Mesenchymal stem cell (in vitro differentiated cells and primary cell): ENCODE data around the gene NCBP2L.

Experiments
- DNase-seq: peaks from one replicate; pipeline ENCODE4 v3.0.0-alpha.2; 2013
- H2AFZ ChIP-seq: one replicate; pipeline ENCODE4 v1.6.1; 2013; ENCODE audit warnings: low read depth, mild to moderate bottlenecking, control low read depth, inconsistent platforms, low read length, moderate library complexity
- H2AK5ac ChIP-seq: 2 replicates; pipeline ENCODE4 v1.6.1; 2013; ENCODE audit warnings: low read length, moderate library complexity, mild to moderate bottlenecking, inconsistent platforms; ENCODE audit not compliant: severe bottlenecking
- H2BK120ac ChIP-seq: one replicate; pipeline ENCODE4 v1.6.1; 2013; ENCODE audit warnings: low read depth, mild to moderate bottlenecking, inconsistent platforms, low read length, moderate library complexity
- H2BK12ac ChIP-seq, 2 experiments: one replicate each; pipeline ENCODE4 v1.6.1; 2013; ENCODE audit warnings: inconsistent platforms in 2 of 2, low read length in 2 of 2, mild to moderate bottlenecking in 2 of 2, moderate library complexity in 2 of 2, control low read depth in 1 of 2
- H2BK15ac ChIP-seq: one replicate; pipeline ENCODE4 v1.6.1; 2013; ENCODE audit warnings: mild to moderate bottlenecking, low read depth, inconsistent platforms; ENCODE audit not compliant: poor library complexity, severe bottlenecking
- H2BK5ac ChIP-seq: 2 replicates; pipeline ENCODE4 v1.6.1; 2013; ENCODE audit warnings: low read depth, mild to moderate bottlenecking, low read length, control low read depth, inconsistent platforms; ENCODE audit not compliant: poor library complexity, severe bottlenecking
- H3K14ac ChIP-seq, 2 experiments: one replicate each; pipeline ENCODE4 v1.6.1; 2013; ENCODE audit warnings: inconsistent platforms in 2 of 2, low read length in 2 of 2, control low read depth in 1 of 2, mild to moderate bottlenecking in 1 of 2, moderate library complexity in 1 of 2
- H3K18ac ChIP-seq, 2 experiments: one replicate each; pipeline ENCODE4 v1.6.1; 2013; ENCODE audit warnings: inconsistent platforms in 2 of 2, low read length in 2 of 2, control low read depth in 1 of 2, low read depth in 1 of 2, mild to moderate bottlenecking in 1 of 2
- H3K23ac ChIP-seq, 2 experiments: one replicate each; pipeline ENCODE4 v1.6.1; 2013; ENCODE audit warnings: inconsistent platforms in 2 of 2, low read length in 2 of 2, mild to moderate bottlenecking in 2 of 2, moderate library complexity in 2 of 2, control low read depth in 1 of 2
- H3K27ac ChIP-seq: 2 replicates; pipeline ENCODE4 v1.5.1; 2013; ENCODE audit warnings: mild to moderate bottlenecking, moderate library complexity, low read length, control low read depth, inconsistent platforms; ENCODE audit not compliant: poor library complexity, severe bottlenecking
- H3K27me3 ChIP-seq, 2 experiments: 2 replicates each; pipeline versions ENCODE4 v1.6.1 to v1.7.0; 2013; ENCODE audit warnings: low read length in 2 of 2, mild to moderate bottlenecking in 2 of 2, moderate library complexity in 2 of 2, control low read depth in 1 of 2, inconsistent platforms in 1 of 2; ENCODE audit not compliant: control insufficient read depth in 1 of 2, insufficient read depth in 1 of 2
- H3K36me3 ChIP-seq, 2 experiments: 2 replicates each; pipeline versions ENCODE4 v1.6.1 to v1.7.0; 2013; ENCODE audit warnings: low read length in 2 of 2, control low read depth in 1 of 2, inconsistent platforms in 1 of 2, low read depth in 1 of 2, mild to moderate bottlenecking in 1 of 2; ENCODE audit not compliant: insufficient read depth in 2 of 2, control insufficient read depth in 1 of 2
- H3K4ac ChIP-seq, 2 experiments: one replicate each; pipeline ENCODE4 v1.6.1; 2013; ENCODE audit warnings: inconsistent platforms in 2 of 2, low read length in 2 of 2, mild to moderate bottlenecking in 2 of 2, moderate library complexity in 2 of 2, control low read depth in 1 of 2, low read depth in 1 of 2
- H3K4me1 ChIP-seq: 2 replicates; pipeline ENCODE4 v1.6.1; 2013; ENCODE audit warnings: low read depth, low read length, control low read depth; ENCODE audit not compliant: control insufficient read depth, insufficient read depth
- H3K4me2 ChIP-seq: 2 replicates; pipeline ENCODE4 v1.6.1; 2013; ENCODE audit warnings: low read length, mild to moderate bottlenecking, inconsistent platforms; ENCODE audit not compliant: poor library complexity, severe bottlenecking
- H3K4me3 ChIP-seq, 2 experiments: 2 replicates each; pipeline versions ENCODE4 v1.5.1 to v1.7.0; 2013; ENCODE audit warnings: low read length in 2 of 2, mild to moderate bottlenecking in 2 of 2, control low read depth in 1 of 2, low read depth in 1 of 2; ENCODE audit not compliant: insufficient read depth in 1 of 2
- H3K79me1 ChIP-seq: replicated peaks from 2 replicates; pipeline ENCODE4 v1.6.1; 2013; ENCODE audit warnings: mild to moderate bottlenecking, control low read depth, low read length, inconsistent platforms; ENCODE audit not compliant: poor library complexity, severe bottlenecking
- H3K9ac ChIP-seq: 2 replicates; pipeline ENCODE4 v1.7.0; 2013; ENCODE audit warnings: mild to moderate bottlenecking, low read length, moderate library complexity
- H3K9me3 ChIP-seq: 2 replicates; pipeline ENCODE4 v1.7.0; 2013; ENCODE audit warnings: mild to moderate bottlenecking, low read length; ENCODE audit not compliant: control insufficient read depth
- H4K8ac ChIP-seq: one replicate; pipeline ENCODE4 v1.6.1; 2013; ENCODE audit warnings: inconsistent platforms, mild to moderate bottlenecking, low read length, moderate library complexity
- H4K91ac ChIP-seq: one replicate; pipeline ENCODE4 v1.6.1; 2013; ENCODE audit warnings: mild to moderate bottlenecking, low read length, inconsistent platforms
- WGBS: methylation state at CpG from one replicate; pipeline ENCODE4 v1.1.7; 2013; ENCODE audit warnings: mixed read lengths; 5-methylcytosine and 5-hydroxymethylcytosine counted together

The NCBP2L gene

DNA sequence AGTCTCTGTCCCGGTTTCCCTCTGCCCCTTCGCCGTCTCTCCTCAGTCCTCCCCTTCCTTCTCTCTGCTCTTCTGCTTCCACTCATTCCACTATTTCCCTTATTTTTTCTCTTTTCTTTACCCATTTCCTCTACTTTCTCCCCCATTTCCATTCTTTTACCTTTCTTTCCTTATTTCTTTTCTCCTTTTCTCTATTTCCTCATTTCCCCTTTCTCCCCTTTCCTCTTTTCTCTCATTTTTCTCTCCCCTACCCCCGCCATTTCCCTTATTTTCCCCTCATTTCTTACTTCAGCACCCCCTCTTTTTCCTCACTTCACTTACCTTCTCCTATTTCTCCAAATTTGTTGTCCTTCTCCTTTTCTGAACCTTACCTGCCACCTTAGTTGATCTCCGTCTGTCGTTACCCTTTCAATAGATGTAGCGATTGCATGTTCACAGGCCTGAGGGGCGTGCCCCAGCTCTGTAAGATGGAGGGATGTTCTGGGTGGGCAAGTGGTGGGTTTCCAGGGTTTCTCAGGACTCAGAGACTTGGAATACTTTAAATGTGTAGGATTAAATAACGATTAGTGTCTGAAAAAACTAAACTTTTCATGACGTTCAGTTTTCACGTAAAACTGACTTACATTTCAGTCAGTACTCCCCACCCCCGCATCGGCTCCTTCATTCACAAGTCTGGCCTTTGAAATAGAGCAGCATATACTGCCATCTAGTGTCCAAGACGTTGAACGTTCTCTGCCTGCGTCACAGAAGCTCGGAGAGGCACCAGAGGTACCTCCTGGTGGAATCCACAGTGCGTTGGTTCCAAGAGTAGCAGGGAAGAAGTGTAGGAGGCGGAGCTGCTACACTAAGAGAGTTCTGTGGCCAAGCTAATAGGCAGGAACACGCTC, 641 bp upstream of the NCBP2L start:
- no peak overlapping the region for H2AFZ ChIP-seq
- 7% methylated on average over 17 of the region's 20 CpGs for WGBS
- H3K4me1 ChIP-seq = peaks cover 6% of the 10 kb centered on the region
- no peak overlapping the region for H2AK5ac ChIP-seq
- H3K79me1 ChIP-seq = no peaks in the 10 kb centered on the region
- H3K9ac ChIP-seq = peak overlapping the region; percentile 62
- H3K36me3 ChIP-seq = no peaks in the 10 kb centered on the region
- H3K4me3 ChIP-seq = peak overlapping the region in 1 of 2 experiments; percentile 68
- H3K18ac ChIP-seq = peak overlapping the region in 1 of 2 experiments; percentile 70
- no peak overlapping the region for H2BK15ac ChIP-seq
- H2BK120ac ChIP-seq = no peak overlapping the region
- no peak overlapping the region for H4K91ac ChIP-seq
- H3K9me3 ChIP-seq = peaks cover 2% of the 10 kb centered on the region
- peak overlapping the region; percentile 87 for H3K4me2 ChIP-seq
- H3K27ac ChIP-seq = no peak overlapping the region
- H3K4ac ChIP-seq = no peak overlapping the region
- no peak overlapping the region for H4K8ac ChIP-seq
- H3K27me3 ChIP-seq = peaks cover 11 to 52% of the 10 kb centered on the region in 2 experiments
- no peak overlapping the region for H3K23ac ChIP-seq
- no peak overlapping the region for H2BK12ac ChIP-seq
- no peak overlapping the region for H3K14ac ChIP-seq
- peak; percentile 91 for DNase-seq
- H2BK5ac ChIP-seq = no peak overlapping the region

DNA sequence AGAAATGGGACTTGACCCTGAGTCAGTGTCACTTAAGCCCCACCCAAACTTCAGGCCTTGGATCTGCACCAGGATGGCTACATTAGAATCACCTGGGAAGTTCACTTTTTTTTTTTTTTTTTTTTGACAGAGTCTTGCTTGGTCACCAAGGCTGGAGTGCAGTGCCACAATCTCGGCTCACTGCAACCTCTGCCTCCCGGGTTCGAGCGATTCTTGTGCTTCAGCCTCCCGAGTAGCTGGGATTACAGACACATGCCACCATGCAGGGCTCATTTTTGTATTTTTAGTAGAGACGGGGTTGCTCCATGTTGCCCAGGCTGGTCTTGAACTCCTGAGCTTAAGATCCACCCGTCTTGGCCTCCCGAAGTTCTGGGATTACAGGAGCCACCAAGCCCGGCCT, 3.0 kb downstream of the NCBP2L start:
- Histone ChIP-seq H3K4me2 (no peak overlapping the region), H3K4ac (no peak overlapping the region), H2BK12ac (no peak overlapping the region), H2BK120ac (no peak overlapping the region), H4K91ac (no peak overlapping the region), H3K36me3 (no peaks in the 10 kb centered on the region), H3K27me3 (peaks cover 0 to 30% of the 10 kb centered on the region in 2 experiments), H3K4me3 (no peak overlapping the region), H2BK5ac (no peak overlapping the region), H4K8ac (no peak overlapping the region), H3K9me3 (no peaks in the 10 kb centered on the region), H3K14ac (no peak overlapping the region), H3K18ac (no peak overlapping the region), H2AK5ac (no peak overlapping the region), H3K9ac (no peak overlapping the region), H2AFZ (no peak overlapping the region), H3K79me1 (no peaks in the 10 kb centered on the region), H3K27ac (no peak overlapping the region), H2BK15ac (no peak overlapping the region), H3K4me1 (no peaks in the 10 kb centered on the region), H3K23ac (no peak overlapping the region)
- DNase-seq = no peak
- 95% methylated on average over 8 of the region's 9 CpGs for WGBS

DNA sequence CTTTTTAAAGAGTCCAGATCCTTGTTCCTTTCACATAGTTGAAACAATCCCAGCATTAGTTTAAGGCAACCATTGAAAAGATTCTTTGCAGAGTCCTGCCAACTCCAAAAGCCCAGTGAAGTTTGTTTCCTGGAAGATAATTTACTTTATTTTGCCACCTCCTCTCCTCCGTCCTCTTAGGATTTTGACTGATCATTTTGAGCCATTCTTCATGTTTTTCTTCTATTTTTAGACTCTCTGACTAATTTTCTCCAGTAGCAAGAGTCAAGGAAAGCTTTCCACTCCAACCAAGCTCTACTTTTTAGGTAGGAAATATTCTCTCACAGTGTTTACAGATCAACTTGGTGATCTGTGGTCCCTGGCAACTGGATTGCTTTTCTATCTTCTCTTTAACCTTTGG, 10.3 kb downstream of the NCBP2L start:
- peak overlapping the region; percentile 34 for H3K9ac ChIP-seq
- no peak overlapping the region for H4K8ac ChIP-seq
- H4K91ac ChIP-seq = no peak overlapping the region
- DNase-seq = no peak
- H3K4ac ChIP-seq = no peak overlapping the region
- no peak overlapping the region for H2BK15ac ChIP-seq
- no peaks in the 10 kb centered on the region for H3K9me3 ChIP-seq
- H3K14ac ChIP-seq = no peak overlapping the region
- WGBS = 20% methylated on average over 1 of the region's 1 CpG
- no peak overlapping the region for H2BK12ac ChIP-seq
- H3K79me1 ChIP-seq = no peaks in the 10 kb centered on the region
- H3K27ac ChIP-seq = no peak overlapping the region
- no peak overlapping the region for H2AK5ac ChIP-seq
- peaks cover 0 to 64% of the 10 kb centered on the region in 2 experiments for H3K27me3 ChIP-seq
- no peak overlapping the region for H3K4me2 ChIP-seq
- no peak overlapping the region for H2BK120ac ChIP-seq
- H3K4me3 ChIP-seq = no peak overlapping the region
- H3K18ac ChIP-seq = no peak overlapping the region
- no peak overlapping the region for H2BK5ac ChIP-seq
- H2AFZ ChIP-seq = no peak overlapping the region
- H3K4me1 ChIP-seq = no peaks in the 10 kb centered on the region
- no peak overlapping the region for H3K23ac ChIP-seq
- no peaks in the 10 kb centered on the region for H3K36me3 ChIP-seq

GRCh38 chrX:107804427-107804826, 26.9 kb downstream of the NCBP2L start:
- H3K9me3 ChIP-seq = peaks cover 4% of the 10 kb centered on the region
- no peak overlapping the region for H4K8ac ChIP-seq
- H4K91ac ChIP-seq = no peak overlapping the region
- H3K18ac ChIP-seq = no peak overlapping the region
- H3K27ac ChIP-seq = no peak overlapping the region
- DNase-seq = no peak
- no peak overlapping the region for H2BK15ac ChIP-seq
- no peaks in the 10 kb centered on the region for H3K36me3 ChIP-seq
- H3K4me3 ChIP-seq = no peak overlapping the region
- H3K14ac ChIP-seq = no peak overlapping the region
- H2AK5ac ChIP-seq = no peak overlapping the region
- no peak overlapping the region for H3K9ac ChIP-seq
- 67% methylated on average over 1 of the region's 1 CpG for WGBS
- H3K4ac ChIP-seq = no peak overlapping the region
- H2BK120ac ChIP-seq = no peak overlapping the region
- H3K27me3 ChIP-seq = peaks cover 0 to 22% of the 10 kb centered on the region in 2 experiments
- H3K23ac ChIP-seq = no peak overlapping the region
- no peak overlapping the region for H2AFZ ChIP-seq
- no peak overlapping the region for H2BK12ac ChIP-seq
- H2BK5ac ChIP-seq = no peak overlapping the region
- no peak overlapping the region for H3K4me2 ChIP-seq
- H3K4me1 ChIP-seq = no peaks in the 10 kb centered on the region
- no peaks in the 10 kb centered on the region for H3K79me1 ChIP-seq
